Embryonic facial prominence (tissue), 1 donor: ENCODE measurements around the gene LAD1.

Source experiments
- DNase-seq: peaks from one replicate; pipeline ENCODE4 v3.0.0-alpha.2; 2016; ENCODE audit errors: extremely low spot score

LAD1 gene

DNA sequence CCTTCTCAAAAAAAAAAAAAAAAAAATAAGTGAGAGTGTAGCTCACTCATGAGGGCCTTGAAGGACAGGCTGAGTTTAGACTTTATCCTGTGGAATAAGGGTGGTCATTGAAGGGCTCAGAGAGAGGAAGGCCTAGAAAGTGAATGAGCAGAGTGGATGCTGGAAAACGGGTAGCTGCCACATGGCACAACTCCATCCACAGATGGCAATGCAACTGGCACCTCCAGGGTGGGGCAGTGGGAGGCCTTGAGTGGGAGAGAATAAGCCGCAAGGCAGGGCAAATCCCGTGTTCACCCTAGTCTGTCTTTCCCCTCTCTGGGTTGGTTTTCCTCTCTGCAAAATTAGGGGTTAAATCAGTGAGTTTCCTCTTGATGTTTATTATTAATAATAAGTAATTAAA is 19.3 kb upstream of the LAD1 start:
- DNase-seq: no peak

DNA sequence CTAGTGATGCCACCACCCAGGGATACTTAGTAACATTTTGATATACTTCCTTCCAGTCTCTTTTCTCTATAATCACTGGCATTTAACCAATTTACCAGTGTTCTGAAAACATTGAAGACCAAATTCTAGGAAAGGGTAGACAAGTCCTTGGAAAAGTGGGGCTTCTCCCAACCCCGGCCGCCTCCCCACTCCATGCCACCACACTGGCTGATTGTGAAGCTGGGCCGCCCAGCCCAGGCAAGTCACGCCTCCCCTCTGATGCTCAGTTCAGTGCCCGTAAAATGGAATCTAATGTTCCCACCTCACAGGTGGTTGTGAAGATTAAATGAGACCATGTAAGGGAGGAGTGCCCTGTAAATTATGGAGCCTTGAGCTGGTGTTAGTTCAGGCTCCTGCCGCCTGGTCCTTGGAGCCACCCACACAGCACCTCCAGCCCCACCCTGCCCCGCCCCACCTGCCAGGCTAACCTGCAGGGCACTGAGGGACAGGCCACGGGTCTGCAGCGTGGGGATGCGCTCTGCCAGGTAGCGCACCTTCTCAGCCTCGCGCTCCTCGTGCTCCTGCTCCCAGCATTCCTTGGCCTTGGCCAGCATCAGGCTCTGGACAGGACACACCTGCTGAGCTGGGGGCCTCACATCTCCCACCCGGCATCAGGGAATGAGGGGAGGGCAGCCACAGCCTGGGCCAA is 15.1 kb upstream of the LAD1 start:
- DNase-seq: no peak

DNA sequence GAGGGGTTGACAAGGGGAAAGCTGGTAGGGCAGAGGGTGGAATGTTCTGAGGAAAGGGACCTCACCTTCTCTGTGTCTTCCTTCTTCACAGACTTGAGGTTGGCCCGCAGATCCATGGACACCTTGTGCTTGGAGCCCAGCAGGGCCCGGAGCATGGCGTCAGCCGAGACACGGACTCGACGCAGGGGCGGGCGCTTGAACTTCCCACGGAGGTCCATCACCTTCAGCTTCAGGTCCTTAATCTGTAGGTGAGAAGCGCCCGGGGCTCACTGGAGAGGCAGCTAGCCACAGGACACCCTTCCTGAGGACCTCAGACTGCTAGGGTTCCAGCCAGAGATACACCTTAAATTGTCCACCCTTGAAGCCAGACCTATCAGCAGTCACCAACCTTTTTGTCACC is 12.2 kb upstream of the LAD1 start:
- DNase-seq: no peak

DNA sequence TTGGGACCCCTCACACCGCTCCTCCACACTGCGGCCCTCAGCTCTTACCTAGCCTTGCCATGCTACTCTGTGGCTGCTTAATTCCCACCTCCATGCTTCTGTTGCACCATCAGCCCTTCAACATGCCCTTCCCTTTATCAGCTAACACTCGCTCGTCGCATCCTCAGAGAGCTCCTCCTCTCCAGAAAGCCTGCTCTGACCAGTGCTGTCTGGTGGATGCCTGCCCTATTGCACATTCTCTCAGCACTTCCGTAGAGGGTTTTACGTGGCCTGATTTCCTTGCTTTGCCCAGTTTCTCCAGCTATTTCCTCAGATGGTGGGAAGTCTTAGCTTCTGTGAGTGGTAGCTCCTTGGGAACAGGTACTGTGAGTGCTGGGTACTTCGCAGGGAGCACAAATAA is 10.3 kb upstream of the LAD1 start:
- DNase-seq: no peak

DNA sequence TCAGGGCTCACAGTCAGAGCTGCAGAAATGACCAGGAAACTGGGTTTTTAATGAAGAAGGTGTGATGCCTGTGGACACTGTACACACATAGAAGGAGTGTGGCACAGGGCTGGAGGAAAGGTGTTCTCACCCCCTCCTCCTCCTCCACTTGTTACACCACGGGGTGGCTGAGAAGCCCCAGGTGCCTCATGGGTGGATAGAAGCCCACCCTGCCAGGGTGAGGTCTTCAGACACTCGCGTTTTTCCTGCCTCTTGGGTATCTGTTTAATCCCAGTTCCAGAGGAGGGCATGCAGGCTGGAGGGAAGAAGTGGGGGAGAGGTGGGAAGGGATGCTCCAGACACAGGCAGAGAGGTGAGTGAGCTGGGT is 9.7 kb upstream of the LAD1 start:
- DNase-seq: no peak

DNA sequence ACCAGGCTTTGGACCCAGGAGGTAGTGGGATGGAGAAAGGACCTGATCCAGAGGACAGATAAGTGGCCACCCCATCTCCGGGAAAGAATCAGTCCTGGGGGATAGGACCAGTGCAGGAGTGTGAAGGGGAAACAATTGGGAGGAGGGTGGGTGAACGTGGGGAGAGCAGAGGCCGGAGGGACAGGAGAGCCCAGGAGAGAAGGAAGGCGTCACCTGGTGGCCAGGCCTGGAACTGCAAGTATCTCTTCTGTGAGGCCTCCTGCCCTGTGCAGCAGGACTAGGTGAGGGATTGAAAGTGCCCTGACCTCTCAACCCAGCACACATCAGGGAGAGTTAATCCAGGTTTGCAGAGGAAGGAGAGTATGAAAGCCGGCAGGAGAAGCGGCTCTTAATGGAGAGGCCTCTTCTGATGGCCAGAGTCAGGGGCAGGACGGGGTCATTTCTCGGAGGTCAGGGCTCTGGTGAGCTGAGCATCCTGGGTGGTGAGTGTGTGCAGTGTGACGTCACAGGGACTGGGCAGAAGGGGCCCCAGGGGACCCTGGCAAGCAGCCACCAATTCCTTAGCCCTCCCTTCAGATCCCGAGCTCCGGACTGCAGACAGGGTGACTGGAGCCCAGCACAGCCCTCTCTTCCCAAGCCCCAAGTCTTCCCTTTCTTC is 9.2 kb upstream of the LAD1 start:
- DNase-seq: peak; percentile 37

DNA sequence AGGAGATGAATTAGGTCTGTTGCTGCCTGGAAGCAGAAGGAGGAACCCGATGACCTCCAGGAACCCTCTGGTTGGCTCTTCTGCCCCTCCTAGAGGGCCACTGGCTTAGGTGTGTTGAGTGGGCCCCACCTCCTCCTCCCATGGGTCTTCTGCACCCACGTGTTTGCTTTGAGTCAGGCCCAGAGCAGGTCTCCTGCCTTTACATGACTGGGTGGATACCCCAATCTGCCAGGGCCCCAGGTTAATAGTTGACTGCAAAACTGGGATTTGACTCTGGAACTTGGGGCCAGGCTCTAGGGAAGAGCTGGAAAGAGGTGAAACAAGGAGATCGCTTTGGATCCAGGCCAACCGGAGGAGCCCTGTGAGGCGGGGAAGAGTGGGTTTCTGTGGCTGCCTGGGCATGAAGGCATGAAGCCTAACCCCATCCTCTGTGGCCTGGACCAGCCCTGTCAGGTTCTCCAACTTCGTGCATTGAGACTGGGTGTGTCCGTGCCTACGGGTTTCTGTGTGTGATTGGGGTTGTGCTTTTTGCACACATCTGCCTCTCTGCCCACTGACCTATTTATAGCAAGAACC is 7.8 kb upstream of the LAD1 start:
- DNase-seq: no peak

DNA sequence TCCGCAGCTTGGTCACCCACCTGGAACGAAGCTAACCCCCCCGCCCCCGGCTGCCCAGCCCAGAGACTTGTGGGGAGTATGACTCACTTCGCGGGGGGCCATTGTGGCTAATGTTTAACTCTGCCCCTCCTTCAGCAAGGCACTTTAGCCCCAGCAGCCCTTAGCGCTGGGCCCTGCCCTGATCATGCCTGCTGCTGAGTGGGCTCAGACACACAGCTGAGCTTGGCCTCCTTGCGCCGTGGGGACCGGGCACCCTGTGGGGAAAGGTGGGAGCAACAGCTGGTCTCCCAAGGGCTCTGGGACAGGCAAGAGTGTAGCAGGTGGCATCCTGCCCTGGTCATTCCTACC is 6.3 kb upstream of the LAD1 start:
- no peak for DNase-seq

DNA sequence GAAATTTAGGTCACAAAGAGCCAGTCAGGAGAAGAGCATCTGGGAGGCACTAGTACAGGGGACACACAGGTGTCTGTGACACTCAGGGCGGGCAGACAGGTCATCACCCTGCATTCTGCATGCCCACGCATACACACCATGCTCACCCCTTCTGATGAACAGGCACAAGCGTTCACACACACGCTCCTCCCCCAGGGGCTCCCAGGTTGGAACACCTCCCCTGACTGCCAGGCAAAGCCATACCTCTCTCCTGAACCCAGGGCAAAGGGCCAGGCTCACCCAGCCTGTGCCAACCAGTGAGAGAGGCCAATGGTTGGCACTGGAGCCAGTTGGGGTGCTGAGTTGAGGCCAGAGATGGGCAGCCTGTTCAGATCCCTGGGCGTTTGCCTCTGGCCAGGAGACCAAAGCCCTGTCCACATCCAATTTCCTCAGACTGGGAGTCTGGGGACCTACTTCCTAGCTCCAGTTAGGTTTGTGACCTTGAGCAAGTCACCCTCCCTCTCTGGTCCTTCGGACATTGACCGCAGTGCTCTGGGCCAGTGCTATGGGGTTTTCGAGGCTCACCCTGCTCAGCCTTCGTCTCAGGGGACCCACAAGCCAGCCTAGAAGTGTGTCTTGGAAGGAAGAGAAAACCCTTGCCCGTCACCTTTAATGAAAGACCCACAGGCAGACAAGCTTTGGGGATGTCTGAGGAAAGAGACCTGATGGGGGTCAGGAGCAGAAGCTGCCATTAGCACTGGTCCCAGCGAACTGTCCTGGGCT is 5.8 kb upstream of the LAD1 start:
- DNase-seq: no peak

DNA sequence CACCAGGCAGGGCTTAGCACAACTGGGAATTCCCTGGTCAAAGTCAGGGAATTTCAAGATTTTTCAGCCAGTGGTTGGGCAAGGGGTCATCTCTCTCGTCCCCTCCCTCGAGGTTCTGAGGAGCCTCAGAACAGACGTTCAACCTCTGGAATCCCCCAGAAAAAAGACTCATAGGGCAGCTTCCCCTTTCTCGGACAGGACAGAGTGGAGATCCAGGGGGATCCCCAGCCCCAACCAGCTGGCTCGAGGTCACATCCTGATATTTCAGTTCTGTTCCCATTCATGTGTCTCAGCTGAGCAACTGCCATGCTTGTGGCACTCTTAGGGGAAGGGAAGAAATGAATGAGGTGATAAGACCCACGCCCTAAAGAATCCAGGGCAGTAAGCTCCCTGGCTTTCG is 4.9 kb upstream of the LAD1 start:
- no peak for DNase-seq

DNA sequence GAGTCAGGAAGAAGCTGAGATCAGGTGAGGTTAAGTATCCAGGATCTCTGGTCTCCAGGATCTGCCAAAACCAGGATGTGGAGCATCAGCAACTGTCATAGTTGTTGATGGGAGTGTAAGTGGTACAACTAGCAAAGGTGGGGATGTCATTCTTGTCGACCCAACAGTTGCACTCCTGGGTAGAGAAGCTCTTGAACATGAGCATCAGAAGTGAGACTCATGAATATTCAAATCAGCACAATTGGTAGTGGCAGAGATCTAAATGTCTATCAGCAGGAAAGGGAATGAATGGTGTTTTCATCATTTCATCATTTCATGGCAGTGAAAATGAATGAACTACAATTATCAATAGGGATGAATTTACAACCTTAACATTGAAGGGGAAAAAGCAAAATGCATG is 4.2 kb upstream of the LAD1 start:
- DNase-seq: no peak

DNA sequence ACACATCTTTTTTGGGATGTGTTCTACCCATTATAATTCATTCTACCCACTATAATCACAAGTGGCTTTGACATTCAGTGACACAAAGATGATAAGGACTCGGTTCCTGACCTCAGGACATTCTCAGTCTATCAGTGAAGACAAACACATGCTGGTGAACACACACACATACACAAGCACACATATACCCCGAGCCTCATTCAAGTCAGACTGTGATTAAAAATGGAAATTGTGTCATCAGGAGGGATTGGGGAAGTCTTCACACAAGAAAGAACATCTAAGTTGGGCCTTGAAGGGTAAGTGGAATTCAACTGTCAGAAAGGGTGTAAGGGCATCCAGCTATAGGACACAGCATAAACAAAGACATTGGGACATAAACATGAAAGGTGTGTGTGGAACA is 2.6 kb upstream of the LAD1 start:
- no peak for DNase-seq

DNA sequence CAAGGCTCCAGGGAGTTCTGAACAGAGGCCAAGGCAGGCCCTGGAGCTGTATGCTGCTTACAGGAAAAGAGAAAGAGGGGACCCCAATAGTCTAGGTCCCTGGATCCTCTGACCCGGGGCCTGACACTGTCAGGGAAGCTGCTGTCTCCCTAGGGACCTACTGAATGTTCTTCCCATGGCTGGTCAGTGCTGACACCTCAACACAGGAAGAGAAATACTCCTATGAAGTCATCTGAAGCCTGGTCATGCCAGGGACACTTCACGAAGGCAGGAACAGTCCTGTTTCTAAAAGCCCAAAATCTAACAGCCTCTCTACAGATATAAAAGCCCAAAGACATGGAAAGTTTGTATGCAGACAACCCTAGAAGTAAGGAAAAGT is 1.7 kb upstream of the LAD1 start:
- DNase-seq: no peak

DNA sequence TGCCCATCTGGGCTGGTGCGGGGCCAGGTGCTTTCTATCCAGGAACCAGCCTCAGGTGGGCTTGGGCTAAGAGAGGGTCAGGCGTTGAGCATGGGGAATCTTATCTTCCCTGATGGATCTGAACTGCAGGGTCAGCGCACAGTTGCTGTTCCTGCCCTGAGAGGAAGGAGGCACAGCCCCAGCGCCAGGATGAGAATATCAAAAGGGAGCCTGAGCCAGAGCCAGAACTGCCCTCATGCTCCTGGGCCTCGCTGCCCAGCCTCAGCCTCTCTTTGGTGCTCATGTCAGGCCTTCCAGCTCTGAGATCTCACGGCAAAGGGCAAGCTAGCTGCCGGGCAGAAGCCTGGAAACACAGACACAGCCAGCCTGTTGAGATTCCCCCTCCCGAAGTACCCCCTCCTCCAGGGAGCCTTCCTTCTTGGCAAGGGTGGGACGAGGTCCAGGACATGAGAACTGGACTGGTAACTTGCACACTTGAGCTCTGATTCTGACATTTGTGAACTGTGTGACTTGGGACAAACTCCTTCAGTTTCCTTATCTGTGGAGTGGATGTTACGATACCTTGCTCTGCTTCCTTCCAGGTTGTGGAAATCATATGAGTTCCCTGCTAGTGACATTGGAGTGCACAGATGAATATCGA is 1.2 kb upstream of the LAD1 start:
- DNase-seq: no peak

DNA sequence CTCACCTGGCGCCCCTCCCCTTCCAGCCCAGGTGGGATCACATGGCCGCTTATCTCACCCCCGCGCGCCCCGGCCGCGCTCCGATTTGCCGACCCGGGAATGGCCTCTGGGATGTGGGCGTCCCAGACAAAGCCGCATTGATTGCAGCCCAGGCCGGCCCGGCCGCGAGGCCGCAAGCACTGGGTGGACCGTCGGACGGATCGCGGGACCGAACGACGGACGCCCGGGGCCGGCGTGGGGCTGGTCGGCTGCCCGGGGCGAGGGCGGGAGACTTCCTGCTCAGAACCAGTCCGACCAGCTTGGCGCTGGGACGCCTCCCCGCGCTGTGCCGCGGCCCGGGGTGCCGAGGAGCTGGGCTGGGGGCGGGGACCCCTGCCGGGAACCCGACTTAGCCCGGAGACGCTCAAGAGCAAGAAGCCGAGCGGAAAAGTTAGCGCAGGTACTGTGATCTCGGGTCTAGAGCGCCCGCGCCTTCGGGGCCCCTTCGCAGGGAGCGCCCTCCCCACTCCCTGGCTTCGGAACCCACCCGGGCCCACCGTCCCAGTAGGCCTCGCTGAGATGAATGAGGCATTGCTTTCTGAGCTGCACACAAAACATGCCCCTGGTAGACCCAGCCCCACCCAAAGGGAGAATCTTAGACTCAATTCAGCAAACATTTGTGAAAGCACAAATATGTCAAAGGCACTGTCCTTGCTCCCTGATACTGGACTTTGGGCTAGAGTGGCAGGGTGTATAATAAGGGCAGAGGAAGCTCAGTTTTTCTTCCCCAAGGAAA is 415 bp upstream of the LAD1 start:
- DNase-seq: no peak

DNA sequence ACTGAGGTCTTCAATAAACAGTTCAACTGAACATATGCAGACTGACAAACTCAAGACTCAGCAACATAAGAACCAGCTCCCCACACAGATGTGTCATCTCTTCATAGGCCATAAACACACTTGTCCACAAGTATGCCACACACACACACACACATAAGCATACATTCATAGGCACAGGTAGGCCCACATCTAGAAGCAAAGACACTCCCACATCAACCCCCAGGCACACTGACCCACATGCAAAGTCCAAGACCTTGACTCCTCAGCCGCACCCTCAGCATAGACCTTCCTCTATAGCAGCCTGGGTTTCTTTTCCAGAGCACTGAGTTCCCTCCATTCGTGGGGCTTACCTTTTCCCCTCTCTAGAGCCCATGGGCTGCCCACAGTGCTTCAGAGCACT is 1.4 kb downstream of the LAD1 start:
- DNase-seq: no peak

DNA sequence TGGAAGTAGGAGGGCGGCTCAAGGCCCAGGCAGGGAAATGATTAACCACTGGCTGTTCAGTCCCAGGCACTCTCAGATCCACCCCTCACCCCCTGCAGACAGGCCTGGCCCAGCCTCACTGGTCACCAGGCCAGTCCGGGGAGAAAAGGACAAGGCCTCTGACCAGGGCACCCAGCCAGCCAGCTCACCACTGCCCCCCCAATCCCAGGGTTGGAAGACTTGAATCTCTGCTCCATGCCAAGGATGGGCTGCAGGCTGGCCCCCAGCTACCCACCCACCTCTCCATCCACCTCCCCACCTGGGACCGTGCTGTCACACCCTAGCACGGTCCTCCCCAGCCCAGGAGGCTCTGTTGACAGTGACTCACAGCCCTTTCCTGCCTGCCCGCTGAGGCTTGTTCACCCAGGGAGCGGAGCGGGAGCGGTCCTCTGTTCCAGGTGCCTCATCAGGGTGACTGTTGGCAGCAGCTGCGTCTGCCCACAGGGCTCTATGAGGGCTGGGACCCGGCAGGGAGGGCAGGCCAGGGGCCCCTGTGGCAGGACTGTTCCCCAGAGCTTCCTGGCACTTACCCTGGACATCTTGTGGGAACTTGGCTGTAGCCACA is 2.2 kb downstream of the LAD1 start:
- no peak for DNase-seq

DNA sequence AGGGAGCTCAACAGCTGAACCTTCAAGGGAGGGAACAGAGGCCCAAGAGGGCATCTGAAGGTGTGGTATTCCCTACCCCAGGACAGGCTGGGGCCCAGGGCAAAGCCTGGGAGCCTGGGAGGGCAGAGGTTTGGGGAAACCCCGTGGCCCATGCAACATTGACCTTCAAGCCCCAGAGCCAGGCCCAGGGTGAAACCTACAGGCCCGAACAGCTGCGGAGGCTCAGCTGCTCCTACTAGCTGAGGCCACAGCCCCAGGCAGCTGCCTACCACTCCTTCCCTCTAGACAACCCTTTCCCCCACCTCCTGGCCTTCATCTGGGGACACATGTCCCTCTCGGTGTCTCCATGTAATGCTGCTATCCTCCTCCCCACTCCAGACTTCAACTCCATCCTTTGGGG is 3.2 kb downstream of the LAD1 start:
- DNase-seq: no peak

DNA sequence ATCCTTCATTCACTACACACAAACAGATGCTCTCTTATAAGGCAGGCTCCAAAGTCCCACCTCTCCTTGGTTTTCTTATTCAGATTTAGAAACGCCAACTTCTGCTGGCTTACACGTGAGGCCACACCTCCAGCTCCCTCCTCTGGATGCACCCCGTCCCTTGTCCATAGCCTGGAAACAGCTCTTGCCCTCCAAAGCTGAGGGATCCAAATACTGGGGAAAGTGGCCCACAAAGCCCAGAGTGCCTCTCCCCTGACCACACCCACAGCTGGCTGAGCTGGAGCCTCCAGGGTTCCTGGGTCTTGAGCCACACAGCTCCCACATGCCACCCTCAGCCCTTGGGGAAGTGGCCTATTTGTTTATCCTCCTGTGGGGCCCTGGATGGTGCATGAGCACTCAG is 4.5 kb downstream of the LAD1 start:
- no peak for DNase-seq

DNA sequence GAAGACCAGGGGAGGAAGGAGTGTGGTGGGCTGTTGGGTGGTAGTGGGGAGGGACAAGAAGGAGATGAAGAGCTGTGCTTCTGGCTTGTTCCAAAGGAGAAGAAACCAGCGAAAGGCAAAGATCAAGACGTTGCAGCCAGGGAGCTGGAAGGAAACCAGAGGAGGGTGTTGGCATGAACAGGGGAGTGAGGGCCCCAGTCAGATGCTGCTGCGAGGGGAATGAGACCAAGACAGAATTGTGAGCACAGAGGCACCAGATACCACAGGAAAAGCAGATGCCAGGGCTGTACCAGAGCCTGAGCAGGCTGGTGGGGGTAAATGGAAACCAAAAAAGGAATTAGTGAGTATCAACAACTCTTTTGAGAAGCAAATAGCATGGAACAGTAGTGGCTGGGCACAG is 6.0 kb downstream of the LAD1 start:
- DNase-seq: no peak
